NCI-H187 (cell line): ENCODE data around the gene PNCK.
A peak's percentile ranks its signal among the peaks of the same experiment; 100 is the strongest.
"Not testable (repeated sequence)": the region's sequence is repeated elsewhere in the genome, so short reads cannot be mapped to it uniquely, and the experiment has no call there.

Source experiments
- DNase-seq, 2 experiments: peaks; one replicate each; lab custom pipeline; 2025; lab: John Stamatoyannopoulos, UW

The PNCK gene

DNA sequence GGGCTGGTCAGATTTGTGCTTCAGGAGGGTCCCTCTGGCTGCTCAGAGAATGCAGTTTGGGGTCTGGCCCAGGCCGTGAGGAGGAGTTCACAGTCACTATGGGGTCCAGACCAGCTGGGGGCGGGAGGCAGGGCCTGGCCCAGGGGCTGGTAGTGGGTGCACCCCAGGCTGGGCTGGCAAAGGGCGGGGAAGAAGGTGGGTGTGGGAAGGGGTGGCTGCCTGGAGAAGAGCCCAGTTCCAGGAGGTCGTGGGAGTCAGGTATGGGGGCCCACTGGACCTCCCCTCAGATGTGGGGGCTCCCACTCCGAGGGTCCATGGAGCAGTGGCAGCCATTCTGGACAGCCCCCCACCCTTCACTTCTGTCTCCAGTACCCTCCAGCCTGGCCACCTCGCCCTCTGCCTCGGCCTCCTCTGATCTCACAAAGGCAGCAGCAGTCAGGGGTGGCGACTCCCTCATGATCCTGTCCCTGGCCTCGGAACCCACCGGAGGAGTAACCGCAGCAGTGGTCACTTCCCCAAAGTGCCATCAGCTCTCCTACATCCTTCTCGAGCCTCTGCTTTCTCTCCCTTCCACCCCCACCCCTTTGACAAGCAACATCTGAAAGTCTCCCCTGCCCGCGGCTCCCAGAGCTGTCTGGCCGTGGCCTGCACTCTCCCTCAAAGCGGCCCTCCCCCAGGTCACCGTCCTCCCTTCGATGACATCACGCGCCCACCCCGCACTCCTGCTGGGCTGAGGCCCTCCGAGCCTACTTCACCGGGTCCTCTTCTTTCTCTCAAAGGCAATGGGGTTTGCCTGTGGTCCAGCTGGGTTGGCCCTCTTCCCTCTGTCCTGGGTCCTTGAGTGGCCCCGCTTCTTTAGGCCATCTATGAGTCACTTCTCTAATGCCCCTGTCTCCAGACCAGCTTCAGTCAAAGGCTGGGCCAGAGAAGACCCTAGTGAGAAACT lies 12.4 kb upstream of the PNCK start:
- no peak for DNase-seq

GRCh38 chrX:153685156-153685536 lies 11.5 kb upstream of the PNCK start:
- no peak for DNase-seq

DNA sequence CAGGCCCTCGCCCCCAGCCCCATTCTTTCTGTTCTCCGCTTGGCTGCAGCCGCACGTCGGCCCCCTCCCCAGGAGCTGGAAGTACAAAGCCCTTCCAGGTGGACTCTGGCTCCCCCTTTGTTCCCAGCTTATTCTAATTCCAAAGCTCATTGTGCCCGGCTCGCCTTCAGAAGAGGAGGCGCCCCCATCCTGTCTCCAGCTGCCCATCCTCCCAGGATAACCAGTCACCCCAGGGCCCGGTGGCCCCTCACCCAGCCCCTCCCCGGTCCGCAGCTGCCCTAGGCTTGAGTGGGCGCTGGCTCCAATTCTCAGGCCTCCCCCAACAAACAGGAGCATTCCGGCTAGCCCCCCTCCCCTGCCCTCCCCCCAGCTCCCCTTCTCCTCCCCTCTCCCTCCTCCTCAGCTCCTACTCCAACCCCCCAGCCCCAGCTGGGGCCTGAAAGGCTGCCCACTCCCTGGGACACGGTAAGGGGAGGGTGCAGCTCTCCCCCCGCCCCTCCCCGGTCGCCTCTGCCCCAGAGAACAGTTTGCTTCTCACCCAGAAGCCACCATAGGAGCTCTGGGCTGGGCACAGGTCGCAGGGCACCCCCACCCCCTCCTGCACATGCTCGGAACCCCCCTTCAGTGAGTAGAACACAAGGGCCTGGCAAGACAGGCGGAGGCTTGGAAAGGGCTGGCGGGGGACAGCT lies 11.0 kb upstream of the PNCK start:
- DNase-seq = no peak

DNA sequence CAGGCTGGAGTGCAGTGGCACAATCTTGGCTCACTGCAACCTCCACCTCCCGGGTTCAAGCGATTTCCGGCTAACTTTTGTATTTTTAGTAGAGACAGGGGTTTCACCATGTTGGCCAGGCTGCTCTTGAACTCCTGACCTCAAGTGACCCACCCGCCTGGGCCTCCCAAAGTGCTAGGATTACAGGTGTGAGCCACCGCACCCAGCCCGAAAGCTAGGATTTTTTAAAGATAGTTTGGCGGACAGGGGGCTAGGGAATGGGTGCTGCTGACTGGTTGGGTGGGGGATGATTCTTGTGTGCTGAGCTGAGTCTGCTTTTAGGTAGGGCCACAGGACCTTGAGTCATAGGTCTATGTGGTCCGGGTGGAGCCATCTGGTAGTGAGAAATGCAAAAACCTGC lies 9.9 kb upstream of the PNCK start:
- not testable (repeated sequence) for DNase-seq

DNA sequence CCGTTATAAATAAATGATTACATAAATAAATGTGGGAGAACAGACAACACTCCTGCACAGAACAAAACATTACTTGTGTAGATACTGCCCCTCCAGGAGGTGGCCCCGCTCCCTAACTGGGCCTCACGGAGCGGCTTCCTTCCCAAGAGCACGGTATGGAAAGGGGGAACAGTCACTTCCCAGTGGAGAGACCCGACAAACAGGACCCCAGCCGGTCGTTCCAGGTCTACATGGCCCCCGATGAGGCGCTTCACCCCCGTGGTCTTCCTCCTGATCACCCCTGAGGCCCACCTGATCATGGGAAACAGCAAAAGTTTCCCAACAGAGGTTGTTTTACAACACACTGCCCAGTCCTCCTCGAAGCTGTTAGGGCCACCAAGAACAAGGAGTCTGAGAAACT lies 7.6 kb upstream of the PNCK start:
- DNase-seq = no peak

- no peak for DNase-seq
Measured at GRCh38 chrX:153674219-153674851, 722 bp upstream of the PNCK start.

DNA sequence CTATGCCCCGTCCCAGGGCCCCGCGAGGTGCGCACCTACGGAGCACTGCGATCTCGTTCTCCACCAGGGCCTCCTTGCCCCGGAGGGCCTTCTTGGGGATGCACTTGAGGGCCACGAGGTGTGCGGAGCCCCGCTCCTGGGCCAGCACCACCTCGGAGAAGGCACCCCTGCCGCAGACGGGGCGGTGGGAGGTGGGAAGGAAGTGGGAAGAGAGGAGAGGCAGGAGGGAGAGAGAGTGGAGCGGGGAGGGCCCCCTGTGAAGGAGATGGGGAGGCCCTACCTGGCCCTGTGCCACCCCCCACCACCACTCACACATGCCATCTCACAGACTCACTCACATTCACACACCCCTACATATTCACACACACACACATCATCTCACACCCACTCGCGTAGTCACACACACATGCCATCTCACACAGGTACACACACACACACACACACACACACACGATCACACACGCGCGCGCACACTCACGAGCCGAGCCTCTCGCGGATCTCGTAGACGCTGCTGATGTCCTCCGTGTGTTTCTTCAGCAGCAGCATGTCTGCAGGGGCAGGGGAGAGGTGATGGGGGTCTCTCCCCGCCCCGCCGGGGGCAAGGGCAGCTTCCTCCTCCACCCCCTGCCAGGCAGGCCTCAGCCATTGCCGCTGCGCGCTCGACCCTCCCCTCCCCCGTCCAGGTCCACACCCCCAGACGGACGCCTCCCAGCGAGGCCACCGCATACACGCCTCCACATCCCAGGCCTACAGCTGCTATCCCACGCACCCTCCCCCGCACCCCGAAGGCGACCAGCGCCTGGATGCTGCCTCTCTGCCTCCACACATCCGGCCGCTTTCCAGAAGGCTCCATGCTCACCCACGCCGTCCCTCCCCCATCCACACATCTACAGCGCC lies 834 bp downstream of the PNCK start:
- DNase-seq = no peak

GRCh38 chrX:153671589-153672530 lies 1.8 kb downstream of the PNCK start:
- no peak for DNase-seq

- DNase-seq = no peak
Measured at GRCh38 chrX:153670748-153671588, 2.6 kb downstream of the PNCK start.

DNA sequence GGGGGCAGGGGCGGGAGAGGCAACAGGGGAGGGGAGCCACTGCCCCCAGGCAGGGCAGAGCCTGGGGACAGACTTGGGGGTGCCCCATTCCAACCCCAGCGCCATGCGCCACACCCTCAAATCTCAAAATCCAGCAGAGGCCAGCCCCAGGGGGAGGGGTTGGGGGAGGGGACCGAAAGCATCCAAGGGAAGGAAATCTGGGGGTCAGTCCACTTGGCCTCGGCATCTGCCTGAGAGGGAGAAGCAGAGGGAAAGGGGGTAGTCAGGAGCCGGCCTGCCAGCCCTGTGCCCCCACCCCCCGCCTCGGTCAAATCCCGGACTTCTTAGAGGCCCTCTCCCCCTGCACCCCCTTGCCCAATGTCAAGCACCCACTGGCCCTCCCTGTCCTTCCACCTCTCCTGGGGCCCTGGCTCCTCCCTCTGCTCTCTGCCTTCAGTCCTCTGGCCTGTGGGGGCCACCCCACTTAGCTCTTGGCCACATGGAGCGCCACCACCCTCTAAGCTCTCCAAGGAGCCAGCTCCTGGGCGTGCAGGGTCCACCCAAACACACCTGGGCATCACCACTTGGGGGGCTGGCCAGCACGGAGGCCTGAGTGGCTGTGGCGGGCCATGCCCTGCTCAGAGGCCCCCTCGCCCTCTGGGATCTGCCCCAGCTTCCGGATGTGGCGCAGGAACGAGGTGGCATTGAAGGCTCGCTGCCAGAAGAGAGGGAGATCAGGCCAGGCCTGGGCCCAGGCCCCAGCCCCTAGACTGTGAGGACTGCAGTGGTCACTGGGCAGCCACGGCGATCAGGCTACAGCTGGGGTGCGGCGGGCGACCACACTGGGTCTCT lies 3.5 kb downstream of the PNCK start:
- DNase-seq = no peak

DNA sequence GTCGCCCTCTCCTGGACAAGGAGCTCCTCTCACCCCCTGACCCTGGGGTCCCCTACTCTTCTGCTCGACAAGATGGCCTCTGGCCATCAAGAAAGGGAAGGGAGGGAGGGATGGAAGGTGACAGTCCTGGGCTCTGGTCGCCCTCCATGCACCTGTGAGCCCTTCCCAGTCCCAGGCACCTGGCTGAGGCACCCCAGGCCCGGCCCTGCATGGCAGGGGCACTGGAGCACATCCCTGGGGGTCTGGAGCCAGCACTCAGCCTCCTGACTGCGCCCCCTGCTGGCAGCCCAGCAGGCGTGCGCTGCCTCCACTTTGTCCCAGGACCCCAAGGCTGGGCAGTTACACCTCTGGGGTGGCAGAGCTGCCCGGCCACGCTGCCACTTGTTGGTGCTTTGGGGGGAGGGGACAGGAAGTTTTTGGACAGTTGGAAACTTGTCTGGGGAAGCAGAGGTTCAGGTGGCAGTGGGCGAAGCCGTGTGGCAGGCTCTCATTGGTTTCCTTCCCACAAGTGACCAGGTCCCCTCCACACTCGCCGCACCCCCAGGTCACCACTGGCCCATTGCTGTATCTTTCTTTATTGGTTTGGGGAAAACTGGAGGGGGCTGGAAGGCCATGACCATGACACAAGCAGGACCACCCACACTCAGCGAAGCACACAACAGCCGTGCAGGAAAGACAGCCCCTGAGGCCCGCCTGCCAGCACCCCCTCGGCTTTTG lies 4.3 kb downstream of the PNCK start:
- no peak for DNase-seq

DNA sequence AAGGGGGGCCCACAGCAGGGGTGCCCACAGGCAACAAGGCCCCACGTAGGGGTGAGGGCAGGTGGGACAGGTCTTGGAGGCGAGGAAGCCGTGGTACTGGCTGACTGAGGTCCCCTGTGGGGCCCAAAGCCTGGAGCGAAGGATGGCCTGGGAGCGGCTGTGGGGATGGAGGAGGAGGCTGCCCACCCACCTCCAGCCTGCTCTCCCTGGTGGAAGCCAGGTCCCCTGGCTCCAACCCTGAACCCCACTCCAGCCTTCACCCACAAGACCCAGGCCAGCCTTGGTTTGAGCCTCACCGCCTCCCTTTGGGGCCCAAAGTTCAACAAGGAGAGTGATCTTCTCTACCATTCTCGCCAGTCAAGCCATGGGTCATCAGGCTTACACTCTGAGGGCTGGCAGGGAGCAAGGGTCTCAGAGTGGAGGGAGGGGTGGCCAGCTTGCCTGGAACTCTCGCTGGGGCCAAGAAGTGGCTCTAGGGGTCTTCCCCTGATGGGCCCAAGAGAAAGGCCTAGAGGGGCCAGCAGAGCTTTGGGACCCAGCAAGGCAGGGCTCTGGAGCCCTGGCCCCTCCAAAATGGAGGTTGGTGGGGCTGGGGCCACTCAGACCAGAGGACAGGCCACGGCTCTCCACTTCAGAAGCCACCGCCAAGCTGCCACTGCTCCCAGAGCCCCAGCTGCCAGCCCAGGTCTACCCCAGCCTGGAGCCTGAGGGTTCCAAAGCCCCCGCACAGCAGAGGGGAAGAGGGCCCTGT lies 5.0 kb downstream of the PNCK start:
- DNase-seq = no peak

DNA sequence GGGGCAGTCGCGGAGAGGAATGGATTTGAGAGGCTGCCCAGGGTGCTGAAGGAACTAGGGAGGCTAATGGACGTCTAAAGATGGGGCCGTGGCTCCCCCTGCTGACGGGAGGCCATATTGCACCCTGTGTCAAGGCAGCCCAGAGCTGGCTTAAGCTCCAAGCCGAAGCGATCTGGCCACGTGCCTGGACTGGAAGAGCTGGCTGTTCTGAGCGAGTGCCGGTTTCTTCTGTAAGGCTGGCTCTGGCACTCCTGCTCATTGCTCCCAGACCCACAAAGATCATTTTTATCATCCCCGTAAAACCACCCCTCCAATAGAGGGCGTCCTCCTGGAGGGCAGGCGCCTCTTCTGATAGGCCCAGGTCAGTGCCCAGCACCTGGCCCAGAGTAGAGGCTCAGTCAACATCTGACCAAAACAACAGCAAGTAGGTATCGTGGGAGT lies 5.6 kb downstream of the PNCK start:
- peak; percentile 71 to 85 for DNase-seq

DNA sequence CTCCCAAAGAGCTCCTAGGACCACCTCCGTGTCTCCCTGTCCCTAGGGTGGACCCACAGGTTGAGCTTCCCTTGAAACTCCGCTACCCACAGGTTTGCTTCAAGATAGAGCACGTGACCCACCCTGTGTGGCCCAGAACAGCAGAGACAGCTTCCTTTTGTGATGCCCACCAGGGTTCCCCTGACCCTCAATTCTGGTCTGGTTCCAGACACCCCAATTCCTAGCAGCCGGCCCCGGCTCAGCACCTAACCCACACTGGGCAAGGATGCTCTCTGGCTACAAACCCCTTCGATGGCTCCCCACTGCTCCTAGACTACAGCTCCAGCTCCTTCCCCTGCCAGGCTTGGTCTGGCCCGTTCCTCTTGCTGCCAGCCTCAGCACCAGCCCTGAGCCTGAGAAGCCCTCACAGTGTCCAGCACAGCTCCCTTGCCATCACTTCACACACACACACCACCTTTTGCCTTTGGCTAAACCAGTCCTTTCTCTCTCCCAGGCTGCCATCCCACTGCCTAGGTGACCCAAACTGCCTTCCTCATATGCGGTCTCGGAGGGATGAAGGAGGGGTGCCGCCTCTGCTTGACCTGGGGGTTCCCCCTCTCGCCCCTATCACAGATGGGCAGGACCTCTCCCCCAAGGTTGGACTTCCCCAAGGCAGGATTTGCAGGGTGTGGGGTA lies 6.2 kb downstream of the PNCK start:
- no peak for DNase-seq

- no peak for DNase-seq
Measured at GRCh38 chrX:153665726-153666306, 7.8 kb downstream of the PNCK start.

GRCh38 chrX:153662266-153662665 lies 11.3 kb downstream of the PNCK start:
- DNase-seq = no peak
